NT2/D1 (cell line): ENCODE data around the gene TMEM270.

Experiments used
- YY1 ChIP-seq: IDR thresholded peaks from 2 replicates; pipeline ENCODE4 v1.6.1; 2011; ENCODE audit not compliant: insufficient read length, insufficient read depth
- ZNF274 ChIP-seq: IDR thresholded peaks from 2 replicates; pipeline ENCODE4 v1.6.1; 2011; ENCODE audit warnings: mild to moderate bottlenecking, low read depth, low read length

GRCh38 chr7:73827567-73828106 is 33.3 kb upstream of the TMEM270 start:
- no peak for TF ChIP-seq ZNF274
- TF ChIP-seq YY1, result no peak
